SK-N-MC (cell line): ENCODE results near the gene POU2AF2.
"Not testable (repeated sequence)": the region's sequence is repeated elsewhere in the genome, so short reads cannot be mapped to it uniquely, and the experiment has no call there.

Experiments
- DNase-seq: peaks from one replicate; pipeline ENCODE4 v3.0.0-alpha.2; 2011; ENCODE audit warnings: low read depth, low spot score
- H3K27ac ChIP-seq: fragments of 200-600 bp; sonication (generic); 2 replicates; pipeline ENCODE4 v1.5.1; 2016; ENCODE audit warnings: mixed run types
- H3K36me3 ChIP-seq: fragments of 200-600 bp; sonication (generic); 2 replicates; pipeline ENCODE4 v1.6.1; 2017; ENCODE audit warnings: antibody characterized with exemption, low read length, mixed read lengths; ENCODE audit not compliant: insufficient read depth
- H3K4me3 ChIP-seq: fragments of 200-600 bp; sonication (generic); 2 replicates; pipeline ENCODE4 v1.5.1; 2016
- H3K9ac ChIP-seq: fragments of 200-600 bp; sonication (generic); 2 replicates; pipeline ENCODE4 v1.8.0; 2017; ENCODE audit warnings: mixed run types, mixed read lengths; ENCODE audit not compliant: insufficient read length
- H3K9me3 ChIP-seq: fragments of 200-600 bp; sonication (generic); 2 replicates; pipeline ENCODE4 v1.6.1; 2017; ENCODE audit warnings: low read depth, mild to moderate bottlenecking, antibody characterized with exemption, low read length, moderate library complexity, mixed read lengths
- EZH2 ChIP-seq: fragments of 200-600 bp; sonication (generic); IDR thresholded peaks from one replicate; pipeline ENCODE4 v1.6.1; 2017; ENCODE audit warnings: antibody characterized with exemption
- FOXP2 ChIP-seq: optimal IDR thresholded peaks from 2 replicates; pipeline ENCODE3; 2011; ENCODE audit warnings: mild to moderate bottlenecking, moderate library complexity; ENCODE audit not compliant: insufficient read depth; ENCODE audit errors: extremely low read length, control extremely low read depth
- POLR2AphosphoS5 ChIP-seq: IDR thresholded peaks from 2 replicates; pipeline ENCODE4 v1.6.1; 2012; ENCODE audit warnings: mild to moderate bottlenecking, low read depth, low read length, borderline replicate concordance

The POU2AF2 gene

GRCh38 chr11:111269146-111269868, 23.8 kb downstream of the POU2AF2 start:
- Histone ChIP-seq H3K36me3 (no peaks in the 10 kb centered on the region), H3K9me3 (no peaks in the 10 kb centered on the region), H3K9ac (no peak overlapping the region), H3K4me3 (no peak overlapping the region), H3K27ac (no peak overlapping the region)
- DNase-seq: no peak
- TF ChIP-seq POLR2AphosphoS5 (no peak), EZH2 (no peak), FOXP2 (no peak)

- H3K36me3 ChIP-seq: no peaks in the 10 kb centered on the region
- TF ChIP-seq POLR2AphosphoS5 (no peak), FOXP2 (no peak), EZH2 (no peak)
- no peak overlapping the region for H3K4me3 ChIP-seq
- H3K9ac ChIP-seq: no peak overlapping the region
- no peak for DNase-seq
- no peak overlapping the region for H3K27ac ChIP-seq
- no peaks in the 10 kb centered on the region for H3K9me3 ChIP-seq
These were observed 26.9 kb downstream of the POU2AF2 start for GRCh38 chr11:111272420-111272819.

DNA sequence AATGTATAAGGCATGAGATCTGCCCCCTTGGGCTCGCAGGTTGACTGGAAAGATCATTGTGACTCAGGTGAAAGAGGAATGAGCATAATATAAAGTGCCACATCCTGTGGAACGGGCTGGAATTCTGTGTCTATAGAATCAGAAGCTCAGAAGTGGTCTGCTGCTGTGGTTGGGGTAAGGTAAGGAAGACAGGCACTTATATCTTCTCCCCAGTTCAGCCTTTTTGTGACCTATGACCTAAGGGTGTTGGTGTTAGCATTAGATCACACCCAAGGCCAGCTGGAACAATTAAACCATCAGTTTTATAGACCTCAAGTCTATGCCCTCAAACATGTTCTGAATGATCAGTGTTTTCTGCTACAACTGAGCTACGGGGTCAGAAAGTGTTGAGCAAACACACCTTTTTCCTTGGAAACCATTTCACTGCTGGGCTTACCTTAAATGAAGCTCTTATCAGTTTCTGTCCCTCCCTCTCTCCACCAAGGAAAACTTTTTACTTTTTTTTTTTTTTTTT, 37.1 kb downstream of the POU2AF2 start:
- Histone ChIP-seq H3K36me3 (no peaks in the 10 kb centered on the region), H3K4me3 (no peak overlapping the region), H3K9ac (no peak overlapping the region), H3K9me3 (no peaks in the 10 kb centered on the region), H3K27ac (no peak overlapping the region)
- TF ChIP-seq EZH2: no peak
- TF ChIP-seq POLR2AphosphoS5: no peak
- TF ChIP-seq FOXP2: no peak
- DNase-seq: no peak

DNA sequence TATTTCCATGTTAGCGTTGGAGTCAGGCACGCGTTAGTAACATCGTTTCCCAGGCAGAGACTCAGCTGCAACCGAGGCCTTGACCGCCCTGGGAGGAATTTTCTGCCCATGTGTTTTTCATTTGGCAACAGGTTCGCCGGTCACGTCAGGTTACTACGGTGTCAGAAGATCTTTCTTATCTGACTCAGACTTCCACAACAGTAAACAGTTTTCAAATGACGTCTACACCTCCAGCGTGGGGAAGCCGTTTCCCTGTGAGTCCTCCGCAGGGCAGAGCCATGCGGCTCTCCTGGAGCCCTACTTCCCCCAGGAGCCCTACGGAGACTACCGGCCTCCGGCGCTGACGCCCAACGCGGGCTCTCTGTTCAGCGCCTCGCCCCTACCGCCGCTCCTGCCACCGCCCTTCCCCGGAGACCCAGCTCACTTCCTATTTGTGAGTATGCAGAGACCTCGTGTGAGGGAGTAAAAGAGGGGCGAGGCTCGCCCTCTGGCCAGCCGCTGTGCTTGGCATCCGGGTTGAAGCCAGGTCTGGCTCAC, 38.5 kb downstream of the POU2AF2 start:
- DNase-seq: no peak
- H3K27ac ChIP-seq: no peak overlapping the region
- no peak overlapping the region for H3K4me3 ChIP-seq
- TF ChIP-seq FOXP2: no peak
- no peak for TF ChIP-seq EZH2
- no peak for TF ChIP-seq POLR2AphosphoS5
- no peak overlapping the region for H3K9ac ChIP-seq
- no peaks in the 10 kb centered on the region for H3K9me3 ChIP-seq
- no peaks in the 10 kb centered on the region for H3K36me3 ChIP-seq

DNA sequence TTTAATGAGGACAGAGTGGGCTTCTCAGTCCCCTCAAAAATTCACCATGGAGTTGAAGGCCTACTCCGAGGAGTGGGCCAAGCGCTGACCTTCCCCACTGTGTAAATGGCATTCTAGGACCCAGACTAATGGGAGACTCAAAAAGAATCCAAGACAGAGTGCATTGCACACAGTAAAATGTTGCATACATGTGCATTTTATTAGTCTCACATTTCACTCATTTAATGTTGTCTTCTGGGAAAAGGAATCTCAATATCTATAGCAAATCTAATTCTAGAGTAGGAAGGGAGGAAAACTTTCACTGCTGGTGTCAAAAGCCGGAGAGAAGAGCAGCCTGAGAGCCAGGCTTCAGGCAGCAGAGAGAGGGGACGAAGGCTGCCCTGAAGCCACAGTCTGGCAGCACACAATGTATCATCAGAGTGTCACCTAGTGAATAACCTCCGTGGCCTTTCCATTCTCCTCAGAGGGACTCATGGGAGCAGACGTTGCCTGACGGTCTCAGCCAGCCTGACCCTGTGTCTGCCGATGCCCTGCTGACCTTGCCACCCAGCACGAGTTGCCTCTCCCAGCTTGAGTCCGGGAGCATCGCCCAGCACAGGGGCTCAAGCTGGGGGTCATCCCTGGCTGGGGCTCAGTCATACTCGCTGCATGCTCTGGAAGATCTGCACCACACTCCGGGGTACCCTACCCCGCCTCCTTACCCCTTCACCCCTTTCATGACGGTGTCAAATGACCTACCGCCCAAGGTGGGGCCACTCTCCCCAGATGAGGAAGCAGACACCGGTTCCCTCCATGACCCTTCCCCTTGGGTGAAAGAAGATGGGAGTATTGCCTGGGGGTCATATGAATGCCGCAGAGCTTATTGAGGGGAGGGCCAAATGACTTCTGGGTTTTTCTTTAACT, 39.9 kb downstream of the POU2AF2 start:
- Histone ChIP-seq H3K9me3 (no peaks in the 10 kb centered on the region), H3K36me3 (no peaks in the 10 kb centered on the region), H3K9ac (peak overlapping the region; percentile 23), H3K4me3 (no peak overlapping the region), H3K27ac (0 out of 2 replicates have a peak overlapping the region, but pooled peaks have one; percentile 25)
- TF ChIP-seq FOXP2: no peak
- TF ChIP-seq EZH2: no peak
- TF ChIP-seq POLR2AphosphoS5: no peak
- no peak for DNase-seq

- Histone ChIP-seq H3K9me3 (no peaks in the 10 kb centered on the region), H3K27ac (no peak overlapping the region), H3K36me3 (no peaks in the 10 kb centered on the region), H3K9ac (no peak overlapping the region), H3K4me3 (no peak overlapping the region)
- no peak for DNase-seq
- no peak for TF ChIP-seq EZH2
- TF ChIP-seq FOXP2: no peak
- no peak for TF ChIP-seq POLR2AphosphoS5
These were observed 46.2 kb downstream of the POU2AF2 start for GRCh38 chr11:111291764-111292163.

DNA sequence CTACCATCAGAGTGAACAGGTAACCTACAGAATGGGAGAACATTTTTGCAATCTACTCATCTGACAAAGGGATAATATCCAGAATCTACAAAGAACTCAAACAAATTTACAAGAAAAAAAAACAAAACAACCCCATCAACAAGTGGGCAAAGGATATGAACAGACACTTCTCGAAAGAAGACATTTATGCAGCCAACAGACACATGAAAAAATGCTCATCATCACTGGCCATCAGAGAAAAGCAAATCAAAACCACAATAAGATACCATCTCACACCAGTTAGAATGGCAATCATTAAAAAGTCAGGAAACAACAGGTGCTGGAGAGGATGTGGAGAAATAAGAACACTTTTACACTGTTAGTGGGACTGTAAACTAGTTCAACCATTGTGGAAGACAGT, 46.9 kb downstream of the POU2AF2 start:
- H3K9me3 ChIP-seq, H3K4me3 ChIP-seq, H3K36me3 ChIP-seq, H3K27ac ChIP-seq, DNase-seq, H3K9ac ChIP-seq: not testable (repeated sequence)

DNA sequence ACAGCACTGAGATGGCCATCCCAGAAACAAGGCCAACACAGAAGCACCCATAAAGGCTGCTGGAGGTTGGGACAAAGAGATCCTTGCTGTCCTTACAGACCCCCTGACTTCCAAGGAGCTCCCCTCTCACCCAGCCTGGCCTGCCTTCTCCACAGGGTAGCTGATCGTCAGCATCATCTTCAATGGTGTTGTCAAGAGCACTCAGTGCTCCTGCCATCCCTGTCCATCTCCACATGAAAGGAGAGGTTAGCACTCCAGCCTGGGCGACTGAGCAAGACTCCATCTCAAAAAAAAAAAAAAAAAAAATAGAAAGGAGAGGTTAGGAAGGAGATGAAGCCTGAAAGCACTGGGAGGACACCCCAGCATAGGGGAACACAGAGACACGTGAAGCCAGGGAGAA, 50.7 kb downstream of the POU2AF2 start:
- DNase-seq: no peak
- Histone ChIP-seq H3K4me3 (no peak overlapping the region), H3K36me3 (no peaks in the 10 kb centered on the region), H3K9ac (no peak overlapping the region), H3K9me3 (no peaks in the 10 kb centered on the region), H3K27ac (no peak overlapping the region)
- no peak for TF ChIP-seq FOXP2
